Tibial artery (tissue), 4 donors: ENCODE measurements around the gene HPCAL1.

ENCODE experiments used
- DNase-seq, 2 donors: peaks; one replicate each; pipeline ENCODE4 v3.0.0-alpha.2; 2019
- H3K27ac ChIP-seq, 2 donors: fragments of 200-600 bp; sonication (generic) in 1 of 2; 1 replicate in 1 of 2; 2 replicates in 1 of 2; pipeline ENCODE4 v1.5.1; 2018 to 2019; ENCODE audit warnings: mild to moderate bottlenecking in 1 of 2
- H3K27me3 ChIP-seq, 2 donors: fragments of 200-600 bp; sonication (generic) in 1 of 2; one replicate each; pipeline versions ENCODE4 v1.5.1 to v1.6.0; 2016 to 2019
- H3K36me3 ChIP-seq, 3 donors: fragments of 200-600 bp; sonication (generic) in 2 of 3; one replicate each; pipeline ENCODE4 v1.5.1; 2016 to 2019; ENCODE audit warnings: mild to moderate bottlenecking in 2 of 3
- H3K4me1 ChIP-seq, 4 donors: fragments of 200-600 bp; sonication (generic) in 2 of 4; 1 replicate in 3 of 4; 2 replicates in 1 of 4; pipeline ENCODE4 v1.5.1; 2016 to 2019
- H3K4me3 ChIP-seq, 2 donors: fragments of 200-600 bp; sonication (generic) in 1 of 2; 1 replicate in 1 of 2; 2 replicates in 1 of 2; pipeline ENCODE4 v1.5.1; 2018 to 2019; ENCODE audit warnings: mild to moderate bottlenecking in 2 of 2
- H3K9me3 ChIP-seq, 3 donors: fragments of 200-600 bp; sonication (generic) in 1 of 3; one replicate each; pipeline ENCODE4 v1.5.1; 2016 to 2019
- CTCF ChIP-seq, 2 experiments: fragments of 200-600 bp in 1 of 2; fragments of 450-650 bp in 1 of 2; IDR thresholded peaks; one replicate each; pipeline ENCODE4 v1.5.1; 2017 to 2019; ENCODE audit warnings: antibody characterized with exemption in 2 of 2, mild to moderate bottlenecking in 1 of 2, moderate library complexity in 1 of 2
- intact Hi-C: fragments of 100-400 bp; cut with DNase I; formaldehyde crosslinking; loops from one replicate; pipeline ENCODE4 v1.15.0; 2023; ENCODE audit warnings: low total_unique reads

Gene HPCAL1

GRCh38 chr2:10467401-10467800, 164.7 kb downstream of the HPCAL1 start:
- Histone ChIP-seq H3K9me3 (no peaks in the 10 kb centered on the region), H3K27ac (no peak overlapping the region), H3K4me1 (no peaks in the 10 kb centered on the region), H3K36me3 (no peaks in the 10 kb centered on the region), H3K27me3 (peaks cover 0 to 13% of the 10 kb centered on the region in 2 donors), H3K4me3 (no peak overlapping the region)
- peak in 1 of 2 donors; percentile 56 for DNase-seq
- TF ChIP-seq CTCF (IDR thresholded peaks at IDR 0.05), result no peak
- intact Hi-C loops, result no loop called here

GRCh38 chr2:10469301-10469700, 166.6 kb downstream of the HPCAL1 start:
- no peaks in the 10 kb centered on the region for H3K36me3 ChIP-seq
- no peaks in the 10 kb centered on the region for H3K9me3 ChIP-seq
- no peak for TF ChIP-seq CTCF (IDR thresholded peaks at IDR 0.05)
- H3K27ac ChIP-seq, result no peak overlapping the region
- H3K4me3 ChIP-seq, result no peak overlapping the region
- DNase-seq, result peak in 1 of 2 donors; percentile 53
- peaks cover 0 to 13% of the 10 kb centered on the region in 2 donors for H3K27me3 ChIP-seq
- no peaks in the 10 kb centered on the region for H3K4me1 ChIP-seq
- intact Hi-C loops, result no loop called here

GRCh38 chr2:10469955-10470608, 167.4 kb downstream of the HPCAL1 start:
- Histone ChIP-seq H3K27me3 (peaks cover 0 to 13% of the 10 kb centered on the region in 2 donors), H3K27ac (no peak overlapping the region), H3K36me3 (no peaks in the 10 kb centered on the region), H3K9me3 (no peaks in the 10 kb centered on the region), H3K4me1 (no peaks in the 10 kb centered on the region), H3K4me3 (no peak overlapping the region)
- TF ChIP-seq CTCF (IDR thresholded peaks at IDR 0.05), result no peak
- DNase-seq, result peak in 1 of 2 donors; percentile 31
- intact Hi-C loops, result no loop called here

- Histone ChIP-seq H3K36me3 (no peaks in the 10 kb centered on the region), H3K27me3 (peaks cover 0 to 13% of the 10 kb centered on the region in 2 donors), H3K9me3 (no peaks in the 10 kb centered on the region), H3K4me3 (no peak overlapping the region), H3K27ac (no peak overlapping the region), H3K4me1 (no peaks in the 10 kb centered on the region)
- intact Hi-C loops, result no loop called here
- peak in 1 of 2 donors; percentile 27 for DNase-seq
- TF ChIP-seq CTCF (IDR thresholded peaks at IDR 0.05), result no peak
Observed at GRCh38 chr2:10471046-10471571, 168.4 kb downstream of the HPCAL1 start.

- Histone ChIP-seq H3K36me3 (no peaks in the 10 kb centered on the region), H3K27me3 (peaks cover 0 to 9% of the 10 kb centered on the region in 2 donors), H3K9me3 (no peaks in the 10 kb centered on the region), H3K4me1 (no peaks in the 10 kb centered on the region), H3K27ac (no peak overlapping the region), H3K4me3 (no peak overlapping the region)
- TF ChIP-seq CTCF (IDR thresholded peaks at IDR 0.05), result no peak
- intact Hi-C loops, result no loop called here
- peak in 1 of 2 donors; percentile 3 for DNase-seq
Observed at GRCh38 chr2:10471955-10472354, 169.3 kb downstream of the HPCAL1 start.
